Stimulated activated CD8-positive, alpha-beta memory T cell treated with anti-CD3 and anti-CD28 coated beads, Interleukin-4, amount 100 ng/mL, for 4 hours (primary cell): Measurements from ENCODE around the gene UBXN7.
"Not testable (repeated sequence)": the region's sequence is repeated elsewhere in the genome, so short reads cannot be mapped to it uniquely, and the experiment has no call there.

ENCODE experiments used
- DNase-seq, 2 donors: peaks; one replicate each; pipeline ENCODE4 v3.0.0-alpha.2; 2020; ENCODE audit warnings: low read depth in 2 of 2, low spot score in 1 of 2

Gene UBXN7

DNA sequence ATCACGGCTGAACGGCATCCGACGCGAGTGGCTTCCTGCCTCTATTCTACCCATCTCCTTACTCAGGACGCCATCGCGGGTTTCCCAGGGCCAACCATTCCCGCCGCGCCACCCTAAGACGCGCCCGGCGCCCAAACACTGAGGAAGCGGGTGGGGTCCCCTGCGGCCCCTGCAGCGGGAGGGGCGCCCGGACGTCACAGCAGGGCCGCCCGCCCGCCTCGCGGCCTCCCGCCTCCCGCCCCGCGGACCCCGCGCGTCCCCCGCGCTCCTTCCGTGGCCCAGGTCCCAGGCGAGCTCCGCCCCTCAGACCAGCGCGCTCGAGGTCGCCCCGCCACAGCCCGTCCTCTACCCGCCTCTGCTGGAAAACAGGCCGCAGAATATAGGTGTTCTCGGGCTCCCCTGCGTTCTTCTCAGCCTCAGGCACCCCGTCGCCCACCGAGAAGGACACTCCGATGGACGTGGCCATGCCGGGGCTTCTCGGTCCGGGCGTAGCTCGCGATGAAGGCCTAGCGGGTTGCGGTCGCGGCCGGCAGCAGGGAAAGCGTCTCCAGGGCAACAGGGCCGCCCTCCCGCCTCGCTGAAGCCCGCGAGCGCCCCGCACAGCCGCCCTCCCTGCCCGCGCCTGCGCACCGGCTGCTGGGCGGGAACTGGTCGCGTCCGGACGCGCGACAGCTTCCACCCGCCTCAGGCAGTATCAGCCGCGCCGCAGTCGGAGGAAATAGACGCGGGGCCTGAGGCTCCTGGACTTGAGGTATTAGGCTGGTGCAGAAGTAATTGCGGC, 114.3 kb downstream of the UBXN7 start, which contains the start of gene DYNLT2B:
TSS of gene DYNLT2B (minus strand) at position 554 of the 781 bp plus-strand sequence. CDS start at position 466, 88 bp downstream.
- DNase-seq = peak; percentile 52 to 73

DNA sequence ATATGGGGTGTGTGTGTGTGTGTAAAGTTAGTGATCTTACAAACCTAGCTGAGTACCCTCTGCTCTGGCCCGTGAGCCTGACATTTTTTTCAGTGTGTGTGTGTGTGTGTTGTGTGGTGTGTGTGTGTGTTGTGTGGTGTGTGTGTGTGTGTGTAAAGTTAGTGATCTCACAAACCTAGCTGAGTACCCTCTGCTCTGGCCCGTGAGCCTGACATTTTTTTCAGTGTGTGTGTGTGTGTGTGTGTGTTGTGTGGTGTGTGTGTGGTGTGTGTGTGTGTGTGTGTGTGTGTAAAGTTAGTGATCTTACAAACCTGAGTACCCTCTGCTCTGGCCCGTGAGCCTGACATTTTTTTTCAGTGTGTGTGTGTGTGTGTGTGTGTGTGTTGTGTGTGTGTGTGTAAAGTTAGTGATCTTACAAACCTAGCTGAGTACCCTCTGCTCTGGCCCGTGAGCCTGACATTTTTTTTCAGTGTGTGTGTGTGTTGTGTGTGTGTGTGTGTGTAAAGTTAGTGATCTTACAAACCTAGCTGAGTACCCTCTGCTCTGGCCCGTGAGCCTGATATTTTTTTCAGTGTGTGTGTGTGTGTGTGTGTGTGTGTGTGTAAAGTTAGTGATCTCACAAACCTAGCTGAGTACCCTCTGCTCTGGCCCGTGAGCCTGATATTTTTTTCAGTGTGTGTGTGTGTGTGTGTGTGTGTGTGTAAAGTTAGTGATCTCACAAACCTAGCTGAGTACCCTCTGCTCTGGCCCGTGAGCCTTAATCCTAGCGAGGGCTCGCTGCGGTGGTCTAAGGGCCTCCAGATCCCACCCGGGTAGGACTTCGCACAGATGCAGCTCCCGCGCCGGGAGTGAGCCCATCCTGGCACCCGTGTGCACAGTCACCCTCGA, 115.2 kb downstream of the UBXN7 start:
- DNase-seq = not testable (repeated sequence)

DNA sequence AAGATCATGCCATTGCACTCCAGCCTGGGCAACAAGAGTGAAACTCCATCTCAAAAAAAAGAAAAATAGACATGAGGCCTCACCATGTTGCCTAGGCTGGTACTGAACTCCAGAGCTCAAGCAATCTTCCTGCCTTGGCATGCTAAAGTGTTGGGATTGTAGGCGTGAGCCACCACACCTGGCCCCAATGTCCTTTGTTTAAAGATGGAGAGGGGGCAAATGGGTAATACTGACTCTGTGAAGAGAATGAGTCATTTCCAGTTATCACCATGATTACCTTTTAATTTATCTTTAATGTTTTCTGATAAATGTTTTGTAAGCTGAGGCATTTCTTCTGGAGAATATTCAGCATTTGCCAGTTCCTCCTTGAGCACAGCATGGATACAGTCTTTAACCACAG, 116.4 kb downstream of the UBXN7 start:
- no peak for DNase-seq

DNA sequence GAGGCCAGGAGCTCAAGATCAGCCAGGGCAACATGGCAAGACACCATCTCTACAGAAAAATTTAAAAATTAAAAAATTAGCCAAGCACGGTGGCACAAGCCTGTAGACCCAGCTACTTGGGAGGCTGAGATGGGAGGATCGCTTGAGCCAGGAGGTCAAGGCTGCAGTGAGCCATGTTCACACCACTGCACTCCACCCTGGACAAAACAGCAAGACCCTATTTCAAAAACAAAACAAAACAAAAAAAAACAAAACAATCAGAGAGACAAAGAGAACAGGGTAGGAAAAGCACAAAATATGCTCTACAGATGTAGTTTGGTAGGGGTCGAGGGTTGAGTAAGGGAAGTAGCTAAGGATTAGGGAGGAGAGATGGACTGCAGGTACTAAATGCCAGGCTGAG, 117.6 kb downstream of the UBXN7 start:
- DNase-seq = no peak

DNA sequence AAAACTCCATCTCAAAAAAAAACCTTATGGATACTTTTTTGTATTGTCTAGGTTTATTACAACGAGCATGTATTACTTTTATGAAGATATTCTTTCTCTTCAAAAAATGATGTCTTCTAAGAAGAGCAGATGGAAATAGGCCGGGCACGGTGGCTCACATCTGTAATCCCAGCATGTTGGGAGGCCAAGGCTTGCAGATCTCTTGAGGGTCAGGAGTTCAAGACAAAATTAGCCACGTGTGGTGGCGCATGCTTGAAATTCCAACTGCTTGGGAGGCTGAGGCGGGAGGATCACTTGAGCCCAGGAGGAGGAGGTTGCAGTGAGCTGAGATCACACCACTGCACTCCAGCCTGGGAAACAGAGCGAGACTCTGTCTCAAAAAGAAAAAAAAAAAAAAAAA, 118.1 kb downstream of the UBXN7 start:
- DNase-seq = not testable (repeated sequence)

DNA sequence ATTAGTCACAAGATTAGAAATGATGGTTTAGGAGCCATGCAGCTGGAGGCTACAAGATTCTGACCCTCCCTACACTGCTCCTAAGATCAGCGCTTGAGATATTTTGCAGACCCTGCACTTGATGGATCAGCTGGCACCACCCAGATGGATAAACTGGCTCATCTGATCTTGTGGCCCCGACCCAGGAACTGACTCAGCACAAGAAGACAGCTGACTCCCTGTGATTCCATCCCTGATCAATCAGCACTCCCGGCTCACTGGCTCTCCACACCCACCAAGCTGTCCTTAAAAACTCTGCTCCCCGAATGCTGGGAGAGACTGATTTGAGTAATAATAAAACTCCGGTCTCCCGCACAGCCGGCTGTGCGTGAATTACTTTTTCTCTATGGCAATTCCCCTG, 129.3 kb downstream of the UBXN7 start:
- DNase-seq = not testable (repeated sequence)

DNA sequence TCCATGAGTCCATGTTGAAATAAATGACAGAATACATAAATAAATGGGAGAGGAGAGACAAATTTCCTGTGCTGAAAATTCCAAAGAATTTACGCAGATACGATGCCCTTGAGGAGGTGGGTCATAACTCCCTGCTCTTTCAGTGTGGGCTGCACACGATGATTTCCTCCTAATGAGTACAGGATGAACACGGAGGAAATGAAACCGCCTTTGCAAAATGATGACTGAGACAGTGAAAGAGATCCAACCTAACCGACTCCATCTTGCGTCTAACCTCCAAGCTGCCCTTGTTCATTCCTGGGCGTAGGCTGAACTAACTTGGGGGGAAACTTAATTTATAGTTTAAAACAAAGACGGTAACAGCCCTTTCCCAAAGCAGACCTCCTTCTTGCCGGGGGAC, 129.7 kb downstream of the UBXN7 start:
- DNase-seq = not testable (repeated sequence)

DNA sequence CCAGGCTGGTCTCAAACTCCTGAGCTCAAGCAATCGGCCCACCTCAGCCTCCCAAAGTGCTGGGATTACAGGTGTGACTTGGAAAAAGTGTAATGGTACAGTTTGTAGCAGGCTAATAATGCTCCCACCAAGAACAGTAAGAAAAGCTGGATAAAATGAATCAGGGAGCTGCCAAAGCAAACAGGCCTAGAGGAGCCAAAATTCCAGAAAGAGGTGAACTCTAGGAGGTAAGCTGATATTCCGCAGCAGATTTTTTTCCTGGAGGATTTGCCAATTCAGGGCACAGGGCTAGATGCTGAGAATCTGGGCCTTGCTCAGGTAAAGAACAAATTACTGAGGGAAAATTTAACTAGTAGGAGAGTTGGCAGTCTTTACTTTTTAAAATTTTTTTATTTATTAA, 133.7 kb downstream of the UBXN7 start:
- DNase-seq = no peak
